ENCODE measurements around the gene DNAH8. TPM values are rescaled to one million over a fixed set of nuclear protein-coding genes. Genes with fewer than 3 reads are reported as not detected.

The DNAH8 gene
- total RNA-seq, 1 experiment from 2014 or later, result 0.05 TPM

GRCh38 chr6:38802497-38802896 is 87.4 kb downstream of the DNAH8 start:
- peaks cover 20% of the 10 kb centered on the region for H3K4me1 Mint-ChIP-seq (ENCODE audit: low read depth, unreplicated experiment)
- no peak overlapping the region for H3K4me3 Mint-ChIP-seq (ENCODE audit: low read depth, unreplicated experiment)
- no peaks in the 10 kb centered on the region for H3K9me3 Mint-ChIP-seq (ENCODE audit: low read depth, unreplicated experiment)
- H3K36me3 Mint-ChIP-seq (ENCODE audit: insufficient read depth, unreplicated experiment), result no peaks in the 10 kb centered on the region
- CTCF ChIA-PET, result no interaction called here
- no peak for TF ChIP-seq CTCF (IDR thresholded peaks at IDR 0.05; ENCODE audit: unreplicated experiment)
- H3K27me3 Mint-ChIP-seq (ENCODE audit: unreplicated experiment), result peaks cover 16% of the 10 kb centered on the region
- no TSS peak for BruUV-seq (replicated peaks)
- no peak overlapping the region for H3K27ac Mint-ChIP-seq (ENCODE audit: unreplicated experiment)
- no peak for DNase-seq
- intact Hi-C loops (cut with micrococcal nuclease; ENCODE audit: unreplicated experiment), result no loop called here

GRCh38 chr6:38803129-38803528 is 88.0 kb downstream of the DNAH8 start:
- no peak for TF ChIP-seq CTCF (IDR thresholded peaks at IDR 0.05; ENCODE audit: unreplicated experiment)

GRCh38 chr6:38804358-38804757 is 89.2 kb downstream of the DNAH8 start:
- CTCF ChIA-PET, result no interaction called here
- no peaks in the 10 kb centered on the region for H3K36me3 Mint-ChIP-seq (ENCODE audit: insufficient read depth, unreplicated experiment)
- H3K27me3 Mint-ChIP-seq (ENCODE audit: unreplicated experiment), result peaks cover 7% of the 10 kb centered on the region
- no TSS peak for BruUV-seq (replicated peaks)
- TF ChIP-seq CTCF (IDR thresholded peaks at IDR 0.05; ENCODE audit: unreplicated experiment), result no peak
- no peaks in the 10 kb centered on the region for H3K9me3 Mint-ChIP-seq (ENCODE audit: low read depth, unreplicated experiment)
- intact Hi-C loops (cut with micrococcal nuclease; ENCODE audit: unreplicated experiment), result no loop called here
- peaks cover 15% of the 10 kb centered on the region for H3K4me1 Mint-ChIP-seq (ENCODE audit: low read depth, unreplicated experiment)
- no peak overlapping the region for H3K4me3 Mint-ChIP-seq (ENCODE audit: low read depth, unreplicated experiment)
- DNase-seq, result no peak
- no peak overlapping the region for H3K27ac Mint-ChIP-seq (ENCODE audit: unreplicated experiment)

More at GRCh38 chr6:38803129-38803528, 88.0 kb downstream of the DNAH8 start:
- peaks cover 15% of the 10 kb centered on the region for H3K4me1 Mint-ChIP-seq (ENCODE audit: low read depth, unreplicated experiment)
- intact Hi-C loops (cut with micrococcal nuclease; ENCODE audit: unreplicated experiment), result no loop called here
- H3K36me3 Mint-ChIP-seq (ENCODE audit: insufficient read depth, unreplicated experiment), result no peaks in the 10 kb centered on the region
- DNase-seq, result no peak
- H3K9me3 Mint-ChIP-seq (ENCODE audit: low read depth, unreplicated experiment), result no peaks in the 10 kb centered on the region
- no peak overlapping the region for H3K4me3 Mint-ChIP-seq (ENCODE audit: low read depth, unreplicated experiment)
- BruUV-seq (replicated peaks), result no TSS peak
- peaks cover 16% of the 10 kb centered on the region for H3K27me3 Mint-ChIP-seq (ENCODE audit: unreplicated experiment)
- no peak overlapping the region for H3K27ac Mint-ChIP-seq (ENCODE audit: unreplicated experiment)
- CTCF ChIA-PET, result no interaction called here

DNA sequence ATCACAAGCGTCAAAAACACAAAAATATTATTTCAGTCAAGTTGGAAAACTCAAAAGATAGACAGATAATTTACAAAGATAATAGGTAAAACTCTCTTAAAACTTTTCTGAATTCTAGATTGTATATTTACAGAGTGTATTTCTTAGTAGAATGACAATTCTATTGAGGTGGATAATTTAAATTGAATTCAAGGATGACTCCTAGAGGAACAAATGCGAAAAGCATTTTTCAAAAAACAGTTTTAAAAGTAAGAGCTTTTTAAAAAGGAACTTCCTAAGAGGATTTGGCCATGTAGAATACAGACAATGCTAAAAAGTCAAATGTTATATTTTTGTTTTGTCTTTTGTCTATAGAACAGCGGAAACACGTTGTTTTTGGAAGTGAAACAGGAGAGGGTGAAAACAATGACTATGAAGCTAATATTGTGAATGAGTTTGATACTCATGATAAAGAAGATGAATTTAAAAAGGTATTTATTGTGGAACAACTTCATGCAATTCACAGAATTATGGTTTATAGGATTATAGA is 90.1 kb downstream of the DNAH8 start:
- no peaks in the 10 kb centered on the region for H3K9me3 Mint-ChIP-seq (ENCODE audit: low read depth, unreplicated experiment)
- BruUV-seq (replicated peaks), result no TSS peak

More for the DNA sequence above, 90.1 kb downstream of the DNAH8 start:
- TF ChIP-seq CTCF (IDR thresholded peaks at IDR 0.05; ENCODE audit: unreplicated experiment), result no peak
- intact Hi-C loops (cut with micrococcal nuclease; ENCODE audit: unreplicated experiment), result loop anchor here (5.0 kb wide), 1 partner anchor 127 kb away; no protein-coding TSS in a partner anchor
- CTCF ChIA-PET, result no interaction called here
- H3K4me1 Mint-ChIP-seq (ENCODE audit: low read depth, unreplicated experiment), result peaks cover 15% of the 10 kb centered on the region
- H3K27me3 Mint-ChIP-seq (ENCODE audit: unreplicated experiment), result no peaks in the 10 kb centered on the region
- H3K36me3 Mint-ChIP-seq (ENCODE audit: insufficient read depth, unreplicated experiment), result no peaks in the 10 kb centered on the region
- no peak for DNase-seq
- H3K27ac Mint-ChIP-seq (ENCODE audit: unreplicated experiment), result no peak overlapping the region
- H3K4me3 Mint-ChIP-seq (ENCODE audit: low read depth, unreplicated experiment), result no peak overlapping the region
